ENCODE results near the gene FARS2.
"Not testable (repeated sequence)": the region's sequence is repeated elsewhere in the genome, so short reads cannot be mapped to it uniquely, and the experiment has no call there.

FARS2 gene

DNA sequence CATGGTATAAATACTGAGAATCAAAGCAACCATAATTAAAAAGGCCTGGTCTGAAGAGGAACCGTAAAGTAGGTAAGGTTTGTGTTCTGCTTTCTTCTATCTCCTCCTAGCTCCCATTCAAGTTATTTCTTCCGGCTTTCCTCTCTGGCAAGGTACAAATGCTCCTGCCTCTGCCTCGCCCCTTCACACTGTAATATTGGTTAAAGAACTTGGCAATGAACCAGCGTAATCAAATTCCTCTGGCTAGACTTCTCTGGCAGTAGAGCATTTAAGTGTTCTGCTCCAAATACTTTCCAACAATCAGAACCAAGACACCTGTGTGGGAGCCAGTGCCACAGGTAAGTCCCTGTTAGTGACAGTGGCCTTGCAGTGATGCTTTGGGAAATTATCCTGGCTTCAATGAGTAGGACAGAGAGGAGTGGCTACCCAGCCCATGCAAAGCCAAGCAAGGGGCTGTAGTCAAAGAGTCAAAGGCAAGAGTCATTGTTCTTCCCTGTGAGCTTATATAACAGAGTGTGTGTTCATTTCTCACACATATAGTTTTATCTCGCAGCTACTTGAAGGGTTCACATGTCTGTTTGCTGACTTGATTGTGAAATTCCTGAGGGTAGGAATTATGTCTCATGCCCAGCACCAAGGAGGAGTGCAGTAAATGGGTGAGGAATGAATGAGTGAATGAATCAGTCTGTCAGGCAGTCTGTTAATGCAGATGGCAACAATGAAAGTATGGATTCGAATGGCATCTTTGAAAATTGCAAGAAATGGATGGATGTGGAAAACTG lies 416.1 kb downstream of the FARS2 start:
- DNase-seq: no peak

GRCh38 chr6:5679270-5679669 lies 418.0 kb downstream of the FARS2 start:
- no peak for DNase-seq

GRCh38 chr6:5679691-5680090 lies 418.4 kb downstream of the FARS2 start:
- no peak for DNase-seq

GRCh38 chr6:5680095-5680494 lies 418.8 kb downstream of the FARS2 start:
- peak; percentile 54 for DNase-seq

DNA sequence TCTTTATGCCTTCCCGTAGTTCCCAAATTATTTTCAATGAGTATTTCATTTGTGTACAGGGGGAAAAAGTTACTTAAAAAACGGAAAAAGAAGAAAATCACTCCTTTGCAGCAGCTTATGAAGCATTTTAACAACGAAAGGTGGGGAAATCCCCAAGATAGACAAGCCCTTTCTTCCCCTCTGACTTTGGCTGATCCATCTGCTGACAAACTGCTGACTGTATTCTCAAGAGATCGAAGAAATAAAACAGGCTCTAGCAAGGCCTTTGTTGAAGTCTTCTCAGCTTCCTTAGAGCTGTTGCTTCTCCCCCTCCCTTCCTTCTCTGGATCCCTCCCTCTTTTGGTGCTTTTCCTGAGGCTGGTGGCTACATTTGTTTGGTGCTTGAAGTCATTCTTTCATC lies 420.2 kb downstream of the FARS2 start:
- DNase-seq: no peak

DNA sequence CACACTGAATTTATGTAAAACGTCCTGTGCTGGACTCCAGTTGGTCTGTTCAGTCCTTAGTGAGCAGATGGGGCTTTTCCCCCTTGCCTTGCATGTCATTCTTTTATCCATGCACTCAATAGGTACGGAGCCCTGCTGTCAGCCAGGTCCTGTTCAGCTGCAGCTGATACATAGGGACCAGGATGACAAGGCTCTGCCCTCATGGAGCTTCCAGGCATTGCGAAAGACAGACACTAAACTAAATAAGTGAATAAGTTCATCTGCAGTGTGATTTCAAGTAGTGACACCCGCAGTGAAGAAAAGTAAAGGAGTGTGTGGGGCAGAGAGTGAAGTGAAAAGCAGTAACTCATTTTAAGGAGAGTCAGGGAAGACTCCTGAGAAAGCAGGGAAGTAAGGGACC lies 421.2 kb downstream of the FARS2 start:
- no peak for DNase-seq

DNA sequence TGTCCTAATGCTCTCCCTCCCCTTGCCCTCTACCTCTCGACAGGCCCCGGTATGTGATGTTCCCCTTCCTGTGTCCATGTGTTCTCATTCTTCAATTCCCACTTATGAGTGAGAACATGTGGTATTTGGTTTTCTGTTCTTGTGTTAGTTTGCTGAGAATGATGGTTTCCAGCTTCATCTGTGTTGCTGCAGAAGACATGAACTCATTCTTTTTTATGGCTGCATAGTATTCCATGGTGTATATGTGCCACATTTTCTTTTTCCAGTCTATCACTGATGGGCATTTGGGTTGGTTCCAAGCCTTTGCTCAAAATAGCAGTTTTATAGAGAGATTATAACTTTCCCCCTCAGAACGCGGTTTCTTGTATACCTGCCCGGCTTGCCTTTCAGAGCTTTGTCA lies 422.4 kb downstream of the FARS2 start:
- not testable (repeated sequence) for DNase-seq

DNA sequence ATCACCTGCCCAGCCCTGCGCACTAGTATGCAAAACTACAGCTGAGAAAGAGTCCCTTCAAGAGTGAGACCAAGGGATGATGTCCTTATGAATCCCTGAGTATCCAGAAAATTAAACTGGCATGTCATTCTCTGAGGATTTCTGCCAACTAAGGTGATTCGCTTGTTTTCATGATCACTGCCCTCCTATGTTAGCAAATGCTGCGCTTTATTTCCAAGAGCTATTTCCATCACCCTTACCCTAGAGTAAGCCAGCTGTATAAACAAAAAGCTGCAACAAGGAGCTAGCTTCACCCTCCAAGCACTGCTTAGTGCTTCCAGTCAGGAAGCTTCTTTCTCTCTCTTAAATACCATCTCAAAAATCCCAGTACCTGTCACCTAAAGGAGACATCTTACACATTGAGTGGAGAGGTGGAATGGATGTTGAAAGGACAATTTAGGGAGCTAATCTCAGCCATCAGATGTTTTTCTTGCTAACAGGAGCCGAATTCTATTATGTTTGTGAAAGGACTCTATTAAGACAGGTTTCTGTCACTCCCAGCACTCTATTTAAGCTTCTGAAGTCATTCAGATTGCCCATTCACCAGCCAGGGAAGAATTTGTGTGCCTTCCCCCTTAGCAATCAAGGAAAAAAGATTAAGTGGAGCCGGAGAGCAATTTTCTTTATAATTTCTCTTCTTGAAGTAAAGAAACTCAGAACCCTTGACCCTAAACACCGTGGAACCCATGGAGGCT lies 423.2 kb downstream of the FARS2 start:
- peak; percentile 55 for DNase-seq

GRCh38 chr6:5693225-5694145 lies 432.2 kb downstream of the FARS2 start:
- DNase-seq: no peak

- no peak for DNase-seq
Observed at GRCh38 chr6:5695260-5696245, 434.2 kb downstream of the FARS2 start.

DNA sequence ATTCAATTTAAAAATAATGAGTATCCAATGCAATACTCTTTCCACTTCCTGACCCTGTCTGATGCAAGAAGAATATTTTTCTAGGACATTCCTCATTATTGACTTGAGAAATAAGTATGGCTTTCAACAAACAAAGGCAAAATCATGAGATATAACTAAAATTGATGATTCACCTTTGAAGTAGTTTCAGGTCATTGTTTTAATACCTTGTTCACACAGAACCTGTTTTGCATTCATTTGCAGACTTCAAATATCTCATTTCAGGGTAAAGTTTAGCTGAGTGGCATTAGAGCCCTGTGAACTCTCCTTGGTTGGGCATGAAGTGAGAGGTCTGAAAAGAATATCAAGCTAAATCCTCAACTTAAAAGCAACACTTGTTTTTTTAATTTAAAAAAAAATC lies 436.2 kb downstream of the FARS2 start:
- no peak for DNase-seq

DNA sequence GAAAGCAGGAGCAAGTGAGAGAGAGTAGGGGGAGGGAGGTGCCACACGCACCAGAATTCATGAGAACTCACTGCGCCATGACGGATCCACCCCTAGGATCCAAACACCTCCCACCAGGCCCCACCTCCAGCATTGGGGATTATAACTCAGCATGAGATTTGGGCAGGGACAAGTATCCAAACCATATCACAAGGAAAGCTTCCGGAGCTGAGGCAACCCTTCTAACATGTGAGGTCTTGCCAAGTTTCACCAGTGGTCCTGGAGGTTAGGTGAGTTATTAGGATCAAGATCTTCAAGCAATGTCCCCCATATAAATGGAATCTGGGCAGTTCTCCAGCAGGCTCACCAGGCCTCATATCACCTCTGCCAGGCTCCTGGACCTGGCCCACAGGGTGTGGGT lies 437.0 kb downstream of the FARS2 start:
- no peak for DNase-seq

- DNase-seq: not testable (repeated sequence)
Observed at GRCh38 chr6:5699064-5699463, 437.8 kb downstream of the FARS2 start.

- DNase-seq: no peak
Observed at GRCh38 chr6:5701174-5701573, 439.9 kb downstream of the FARS2 start.

- DNase-seq: no peak
Observed at GRCh38 chr6:5704708-5705107, 443.4 kb downstream of the FARS2 start.

DNA sequence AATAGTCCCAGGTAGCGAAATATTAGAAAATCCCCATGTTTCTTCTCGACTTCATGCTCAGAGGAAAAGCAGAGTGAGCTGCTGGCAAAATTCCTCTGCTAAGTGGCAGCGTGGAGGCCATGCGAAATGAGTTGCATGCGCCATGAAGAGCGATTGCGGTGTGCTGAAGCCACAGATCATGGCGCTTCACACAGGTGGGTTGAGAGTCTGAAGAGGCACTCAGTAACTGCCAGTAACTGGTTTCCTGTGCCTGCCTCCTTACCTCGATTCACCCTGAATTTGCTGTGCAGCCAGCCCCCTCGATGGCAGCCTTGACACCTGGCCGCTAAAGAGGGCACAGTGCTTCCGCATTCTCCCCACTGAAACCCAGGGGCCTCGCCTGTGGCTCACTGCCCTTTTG lies 443.9 kb downstream of the FARS2 start:
- DNase-seq: no peak

DNA sequence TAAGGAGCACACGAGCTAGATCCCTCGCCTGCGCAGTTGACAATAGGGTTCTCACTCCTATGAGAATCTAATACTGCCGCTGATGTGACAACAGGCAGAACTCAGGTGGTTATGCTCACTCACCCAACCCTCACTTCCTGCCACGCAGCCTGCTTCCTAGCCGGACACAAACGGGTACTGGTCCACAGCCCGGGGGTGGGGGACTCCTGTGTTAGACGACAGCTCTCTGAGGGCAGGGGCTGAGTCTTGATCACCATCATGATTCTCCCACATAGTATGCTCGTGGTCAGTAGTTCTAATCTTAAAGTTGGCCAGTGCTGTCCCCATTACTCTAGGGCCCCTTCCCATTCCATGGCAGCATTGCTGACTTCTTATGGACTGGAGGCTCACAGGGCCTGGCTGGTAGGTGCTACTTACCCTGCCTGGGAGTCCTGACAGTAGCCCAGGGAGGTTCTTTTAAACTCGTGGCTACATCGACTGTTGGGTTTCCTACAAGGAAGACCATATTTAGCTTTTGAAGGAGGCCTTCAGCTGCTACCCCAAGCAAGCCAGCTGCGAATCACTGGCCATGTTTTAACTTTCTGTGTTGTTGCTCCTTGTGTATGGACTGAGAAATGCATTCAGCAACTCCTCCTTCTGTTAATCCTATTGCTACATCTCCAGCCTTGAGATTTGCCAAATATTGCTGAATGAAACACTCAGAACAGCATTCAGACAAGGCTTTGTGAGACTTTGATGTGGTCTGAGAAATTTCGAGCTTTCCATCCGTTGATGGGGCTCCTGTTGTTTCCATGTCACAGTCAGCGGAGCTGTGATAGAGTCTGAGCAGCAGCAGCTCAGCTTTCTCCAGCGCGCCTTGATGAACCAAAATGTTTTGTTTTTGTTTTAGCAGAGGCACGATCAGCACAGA lies 445.1 kb downstream of the FARS2 start:
- no peak for DNase-seq

GRCh38 chr6:5707281-5708045 lies 446.1 kb downstream of the FARS2 start:
- no peak for DNase-seq

GRCh38 chr6:5710516-5710915 lies 449.2 kb downstream of the FARS2 start:
- no peak for DNase-seq

- DNase-seq: no peak
Observed at GRCh38 chr6:5710936-5711335, 449.6 kb downstream of the FARS2 start.

All from NCI-H774 (cell line).